MM.1S (cell line): ENCODE measurements around the gene GNE.

Experiments
- DNase-seq: peaks from one replicate; pipeline ENCODE4 v3.0.0-alpha.2; 2015
- H2AFZ ChIP-seq: fragments of 300-600 bp; sonication (generic); 2 replicates; pipeline ENCODE4 v1.6.0; 2016; ENCODE audit warnings: antibody characterized with exemption, low read length
- H3F3A ChIP-seq: fragments of 300-600 bp; sonication (generic); 2 replicates; pipeline ENCODE4 v1.6.1; 2016; ENCODE audit warnings: mild to moderate bottlenecking, antibody characterized with exemption, low read length, moderate library complexity, mixed read lengths; ENCODE audit not compliant: insufficient read depth
- H3K27ac ChIP-seq: fragments of 300-600 bp; sonication (generic); 2 replicates; pipeline ENCODE4 v1.5.1; 2016; ENCODE audit warnings: mild to moderate bottlenecking, low read length
- H3K27me3 ChIP-seq: fragments of 300-600 bp; sonication (generic); replicated peaks from 2 replicates; pipeline ENCODE4 v1.6.0; 2016; ENCODE audit warnings: low read length; ENCODE audit not compliant: insufficient read depth
- H3K36me3 ChIP-seq: fragments of 300-600 bp; sonication (generic); replicated peaks from 2 replicates; pipeline ENCODE4 v1.6.1; 2016; ENCODE audit warnings: mild to moderate bottlenecking, low read length, mixed read lengths; ENCODE audit not compliant: insufficient read depth
- H3K4me1 ChIP-seq: fragments of 300-600 bp; sonication (generic); 2 replicates; pipeline ENCODE4 v1.6.1; 2016; ENCODE audit warnings: low read length, mixed read lengths
- H3K4me2 ChIP-seq: fragments of 300-600 bp; sonication (generic); 2 replicates; pipeline ENCODE4 v1.6.0; 2016; ENCODE audit warnings: low read depth, low read length
- H3K4me3 ChIP-seq: fragments of 300-600 bp; sonication (generic); 2 replicates; pipeline ENCODE4 v1.5.1; 2016; ENCODE audit warnings: low read length, mixed read lengths
- H3K79me2 ChIP-seq: fragments of 300-600 bp; sonication (generic); 2 replicates; pipeline ENCODE4 v1.6.1; 2016; ENCODE audit warnings: mixed run types, low read length, mixed read lengths
- H3K9ac ChIP-seq: fragments of 300-600 bp; sonication (generic); 2 replicates; pipeline ENCODE4 v1.6.1; 2016; ENCODE audit warnings: low read length, mixed read lengths
- H3K9me2 ChIP-seq: fragments of 300-600 bp; sonication (generic); replicated peaks from 2 replicates; pipeline ENCODE4 v1.6.1; 2016; ENCODE audit warnings: mild to moderate bottlenecking, low read length, mixed read lengths; ENCODE audit not compliant: insufficient read depth
- H3K9me3 ChIP-seq: fragments of 300-600 bp; sonication (generic); replicated peaks from 2 replicates; pipeline ENCODE4 v1.6.1; 2016; ENCODE audit warnings: mild to moderate bottlenecking, low read length, mixed read lengths; ENCODE audit not compliant: insufficient read depth
- H4K20me1 ChIP-seq: fragments of 300-600 bp; sonication (generic); 2 replicates; pipeline ENCODE4 v1.6.1; 2016; ENCODE audit warnings: mild to moderate bottlenecking, low read length, moderate library complexity, mixed read lengths; ENCODE audit not compliant: insufficient read depth
- EZH2 ChIP-seq: fragments of 300-600 bp; sonication (generic); optimal IDR thresholded peaks from 2 replicates; pipeline ENCODE3; 2017; ENCODE audit warnings: low read depth, mild to moderate bottlenecking, antibody characterized with exemption, low read length, mixed read lengths
- EZH2phosphoT487 ChIP-seq: fragments of 300-600 bp; sonication (generic); IDR thresholded peaks from 2 replicates; pipeline ENCODE4 v1.6.1; 2018; ENCODE audit warnings: antibody characterized with exemption, low read length
- TF ChIP-seq, protein P1 (sequence below): fragments of 300-600 bp; sonication (generic); IDR thresholded peaks from 2 replicates; pipeline ENCODE4 v1.5.1; 2016; ENCODE audit warnings: antibody characterized with exemption, low read length, mixed read lengths

The GNE gene

DNA sequence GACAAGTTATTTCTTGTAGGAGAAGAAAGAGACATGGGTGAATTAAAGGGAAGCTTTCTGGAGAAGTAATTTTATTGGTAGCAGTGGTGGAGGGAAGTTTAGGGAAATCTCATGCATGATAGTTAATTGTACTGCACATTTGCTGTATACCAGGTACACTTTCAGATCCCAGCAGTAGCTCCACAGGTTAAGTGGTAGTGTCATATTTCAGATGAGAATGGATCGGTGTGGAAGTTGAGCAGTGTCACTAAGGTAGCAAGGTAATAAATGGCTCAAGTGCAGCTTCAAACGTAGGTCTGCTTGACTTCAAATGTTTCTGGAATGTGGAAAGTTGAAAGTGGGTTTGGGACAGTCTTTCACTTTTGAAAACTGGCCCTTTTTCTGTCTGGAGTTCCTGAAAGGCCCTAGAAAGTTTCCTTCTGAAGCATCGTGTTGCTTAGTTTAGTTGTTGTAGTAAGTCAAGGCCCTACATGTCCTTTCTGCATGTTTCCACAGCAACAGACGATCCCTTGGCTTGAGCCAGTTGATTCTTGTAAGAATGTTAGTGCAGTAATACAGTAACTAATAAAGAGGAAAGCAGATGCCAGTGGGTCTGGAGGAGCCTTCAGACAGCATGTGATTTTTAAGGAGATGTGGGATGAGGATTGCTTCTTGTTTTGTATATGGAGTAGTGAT lies 63.8 kb downstream of the GNE start:
- Histone ChIP-seq H3F3A (no peaks in the 10 kb centered on the region), H4K20me1 (peaks cover 32% of the 10 kb centered on the region), H2AFZ (no peak overlapping the region), H3K27ac (no peak overlapping the region), H3K9ac (no peak overlapping the region), H3K9me3 (no peaks in the 10 kb centered on the region), H3K36me3 (0 out of 2 replicates have a peak, but pooled peaks cover 2% of the 10 kb centered on the region), H3K79me2 (peaks cover 80% of the 10 kb centered on the region), H3K27me3 (no peaks in the 10 kb centered on the region), H3K4me2 (no peak overlapping the region), H3K4me1 (peaks cover 23% of the 10 kb centered on the region), H3K4me3 (no peak overlapping the region), H3K9me2 (no peaks in the 10 kb centered on the region)
- DNase-seq = no peak
- TF ChIP-seq EZH2phosphoT487 (no peak), EZH2 (no peak)
- TF ChIP-seq, protein P1, sequence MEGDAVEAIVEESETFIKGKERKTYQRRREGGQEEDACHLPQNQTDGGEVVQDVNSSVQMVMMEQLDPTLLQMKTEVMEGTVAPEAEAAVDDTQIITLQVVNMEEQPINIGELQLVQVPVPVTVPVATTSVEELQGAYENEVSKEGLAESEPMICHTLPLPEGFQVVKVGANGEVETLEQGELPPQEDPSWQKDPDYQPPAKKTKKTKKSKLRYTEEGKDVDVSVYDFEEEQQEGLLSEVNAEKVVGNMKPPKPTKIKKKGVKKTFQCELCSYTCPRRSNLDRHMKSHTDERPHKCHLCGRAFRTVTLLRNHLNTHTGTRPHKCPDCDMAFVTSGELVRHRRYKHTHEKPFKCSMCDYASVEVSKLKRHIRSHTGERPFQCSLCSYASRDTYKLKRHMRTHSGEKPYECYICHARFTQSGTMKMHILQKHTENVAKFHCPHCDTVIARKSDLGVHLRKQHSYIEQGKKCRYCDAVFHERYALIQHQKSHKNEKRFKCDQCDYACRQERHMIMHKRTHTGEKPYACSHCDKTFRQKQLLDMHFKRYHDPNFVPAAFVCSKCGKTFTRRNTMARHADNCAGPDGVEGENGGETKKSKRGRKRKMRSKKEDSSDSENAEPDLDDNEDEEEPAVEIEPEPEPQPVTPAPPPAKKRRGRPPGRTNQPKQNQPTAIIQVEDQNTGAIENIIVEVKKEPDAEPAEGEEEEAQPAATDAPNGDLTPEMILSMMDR = no peak

DNA sequence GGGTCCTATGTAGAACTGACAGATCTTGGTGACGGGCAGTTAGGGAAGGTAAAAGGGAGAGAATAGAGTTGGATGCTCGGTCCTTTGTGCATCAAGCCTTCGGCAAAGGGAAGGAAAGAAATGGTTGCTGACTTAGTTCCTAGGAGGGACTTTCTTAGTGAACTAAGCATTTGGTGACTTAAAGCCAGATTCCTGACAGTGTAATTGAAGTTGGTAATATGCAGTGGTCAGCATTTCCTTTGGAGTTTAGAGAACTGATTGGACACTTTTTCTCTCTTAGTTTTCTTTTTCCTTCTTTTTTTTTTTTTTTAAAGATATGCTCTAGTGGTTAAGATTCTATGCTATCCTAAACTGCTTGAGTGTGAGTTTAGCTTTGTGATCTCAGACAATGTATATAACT lies 65.2 kb downstream of the GNE start:
- Histone ChIP-seq H3K27me3 (no peaks in the 10 kb centered on the region), H3K4me2 (peak overlapping the region; percentile 73), H3K79me2 (peaks cover 71% of the 10 kb centered on the region), H3K4me1 (peaks cover 23% of the 10 kb centered on the region), H3K9me3 (no peaks in the 10 kb centered on the region), H2AFZ (no peak overlapping the region), H3K4me3 (peak overlapping the region; percentile 95), H3K27ac (no peak overlapping the region), H3K36me3 (0 out of 2 replicates have a peak, but pooled peaks cover 2% of the 10 kb centered on the region), H3F3A (no peaks in the 10 kb centered on the region), H3K9ac (peak overlapping the region; percentile 6; the same call in 1 of the 2 replicates), H4K20me1 (peaks cover 32% of the 10 kb centered on the region), H3K9me2 (no peaks in the 10 kb centered on the region)
- DNase-seq = no peak
- TF ChIP-seq EZH2 (no peak), EZH2phosphoT487 (no peak)
- TF ChIP-seq, protein P1 = no peak

DNA sequence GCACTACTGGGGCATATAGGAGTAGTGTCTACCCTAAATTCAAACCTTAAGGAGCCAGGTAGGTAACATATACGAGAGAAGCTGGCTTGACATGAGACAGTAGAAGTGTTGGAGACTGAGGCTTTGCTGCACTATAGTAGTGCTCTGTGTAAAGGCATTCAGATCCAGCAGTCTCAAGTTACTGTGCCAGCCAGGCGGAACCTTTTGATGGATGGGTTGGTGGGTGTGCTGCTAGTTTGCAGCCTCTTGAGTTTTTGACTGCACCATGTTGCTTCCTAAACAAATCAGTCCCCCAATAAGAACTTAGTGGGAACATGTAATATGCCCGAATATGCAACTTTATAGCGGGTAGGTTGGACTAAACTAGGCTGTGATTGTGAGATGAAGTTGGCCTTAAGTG lies 66.1 kb downstream of the GNE start:
- peaks cover 29% of the 10 kb centered on the region for H3K4me1 ChIP-seq
- no peak for DNase-seq
- no peak overlapping the region for H2AFZ ChIP-seq
- H3K9ac ChIP-seq = peak overlapping the region; percentile 89; the same call in 1 of the 2 replicates
- TF ChIP-seq EZH2 = no peak
- TF ChIP-seq EZH2phosphoT487 = no peak
- TF ChIP-seq, protein P1 = no peak
- H3F3A ChIP-seq = no peaks in the 10 kb centered on the region
- H3K79me2 ChIP-seq = peaks cover 62% of the 10 kb centered on the region
- no peaks in the 10 kb centered on the region for H3K27me3 ChIP-seq
- H3K27ac ChIP-seq = no peak overlapping the region
- H3K9me2 ChIP-seq = no peaks in the 10 kb centered on the region
- H3K4me2 ChIP-seq = peak overlapping the region; percentile 73
- H3K36me3 ChIP-seq = 0 out of 2 replicates have a peak, but pooled peaks cover 2% of the 10 kb centered on the region
- no peaks in the 10 kb centered on the region for H3K9me3 ChIP-seq
- peaks cover 32% of the 10 kb centered on the region for H4K20me1 ChIP-seq
- peak overlapping the region; percentile 95 for H3K4me3 ChIP-seq
